ENCODE results near the gene BPIFA2.
"Not testable (repeated sequence)": the region's sequence is repeated elsewhere in the genome, so short reads cannot be mapped to it uniquely, and the experiment has no call there.

BPIFA2 gene

DNA sequence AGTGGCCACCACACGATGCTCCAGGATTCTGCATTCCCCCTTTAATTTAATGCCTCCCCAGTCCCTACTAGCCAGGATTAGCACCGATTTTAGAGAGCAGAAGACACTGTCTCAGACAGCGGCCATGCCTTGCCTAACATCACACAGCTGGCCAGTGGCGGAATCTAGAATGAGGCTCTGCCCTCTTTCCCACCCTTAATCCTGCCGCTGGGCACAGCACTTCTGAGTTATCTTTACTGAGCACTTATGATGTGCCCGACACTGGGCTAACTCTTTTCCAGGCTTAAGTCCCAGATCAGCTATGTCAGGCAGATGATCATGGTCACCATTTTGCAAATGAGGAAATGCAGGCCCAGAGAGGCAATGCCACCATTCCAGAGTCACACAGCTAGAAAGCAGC is 5.6 kb upstream of the BPIFA2 start:
- DNase-seq: no peak

DNA sequence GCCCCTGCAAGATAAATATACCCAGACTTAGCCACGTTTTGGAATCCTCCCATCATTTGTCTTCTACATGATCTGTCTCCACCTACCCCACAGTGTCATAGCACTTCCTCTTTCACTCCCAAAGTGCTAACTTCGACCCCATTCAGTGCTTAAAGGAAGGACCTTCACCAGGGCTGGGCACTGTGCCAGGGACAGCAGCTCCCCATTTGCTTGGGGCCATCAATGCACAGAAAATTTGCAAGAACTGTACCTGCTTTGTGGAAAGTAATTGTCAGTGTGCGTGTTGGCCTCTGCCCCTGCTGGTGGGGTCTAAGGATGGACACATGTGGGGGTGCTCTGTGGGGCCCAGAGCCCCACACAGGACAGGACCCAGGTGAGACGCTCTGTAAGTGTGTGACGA is 5.2 kb upstream of the BPIFA2 start:
- DNase-seq: no peak

DNA sequence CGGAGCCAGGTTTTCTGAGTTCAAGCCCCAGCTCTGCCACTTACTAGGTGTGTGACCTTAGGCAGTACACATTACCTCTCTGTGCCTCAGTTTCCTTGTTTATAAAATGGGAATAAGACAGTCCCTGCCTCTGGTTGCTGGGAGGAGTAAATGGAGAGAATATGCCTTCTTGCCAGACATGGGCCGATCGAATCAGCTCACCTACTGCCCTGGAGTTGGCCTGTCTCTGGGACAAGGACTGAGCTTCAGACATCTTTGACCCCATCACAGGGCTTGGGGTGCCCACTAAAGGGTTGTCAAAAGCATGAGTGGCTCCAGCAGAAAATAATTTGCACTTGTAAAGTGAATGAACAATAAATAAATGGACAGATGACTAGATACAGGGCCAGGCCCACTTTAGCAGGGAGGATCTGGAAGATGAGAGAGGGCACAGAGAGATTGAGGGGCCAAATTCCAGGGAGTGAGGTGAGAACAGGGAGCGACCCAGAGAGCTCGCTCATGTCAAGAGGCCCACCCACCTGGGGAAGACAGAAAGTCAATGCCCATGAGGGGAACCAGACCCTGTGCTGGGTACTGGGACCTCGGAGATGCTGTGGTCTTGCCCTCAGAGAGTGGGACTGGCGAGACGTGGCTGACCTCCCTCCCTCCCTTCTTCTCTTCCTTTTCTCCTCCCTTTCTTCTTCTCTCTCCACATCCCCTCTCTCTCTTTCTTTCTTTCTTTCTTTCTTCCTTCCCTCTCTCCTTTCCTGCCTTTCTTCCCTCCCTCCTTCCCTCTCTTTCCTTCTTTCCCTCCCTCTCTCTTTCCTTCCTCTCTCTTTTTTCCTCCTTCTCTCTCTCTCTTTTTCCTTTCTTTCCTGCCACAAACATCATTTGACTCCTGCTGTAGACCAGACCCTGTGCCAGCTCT is 3.9 kb upstream of the BPIFA2 start:
- DNase-seq: no peak

DNA sequence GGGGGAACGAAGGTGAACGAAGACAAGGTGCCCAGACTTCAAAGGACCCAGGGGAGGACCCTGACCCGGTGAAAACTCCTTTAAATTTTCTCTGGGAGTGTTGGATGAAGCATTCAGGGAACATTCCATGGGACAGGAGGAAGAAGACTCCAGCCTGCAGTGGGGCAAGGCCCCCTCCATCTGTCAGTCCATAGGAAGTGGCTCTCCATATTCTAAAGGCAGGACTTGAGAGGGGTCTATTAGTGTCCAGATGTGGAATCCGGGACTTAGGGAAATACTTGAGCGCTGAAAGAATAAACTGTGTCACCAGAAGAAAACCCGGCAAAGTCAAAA is 3.2 kb upstream of the BPIFA2 start:
- no peak for DNase-seq

DNA sequence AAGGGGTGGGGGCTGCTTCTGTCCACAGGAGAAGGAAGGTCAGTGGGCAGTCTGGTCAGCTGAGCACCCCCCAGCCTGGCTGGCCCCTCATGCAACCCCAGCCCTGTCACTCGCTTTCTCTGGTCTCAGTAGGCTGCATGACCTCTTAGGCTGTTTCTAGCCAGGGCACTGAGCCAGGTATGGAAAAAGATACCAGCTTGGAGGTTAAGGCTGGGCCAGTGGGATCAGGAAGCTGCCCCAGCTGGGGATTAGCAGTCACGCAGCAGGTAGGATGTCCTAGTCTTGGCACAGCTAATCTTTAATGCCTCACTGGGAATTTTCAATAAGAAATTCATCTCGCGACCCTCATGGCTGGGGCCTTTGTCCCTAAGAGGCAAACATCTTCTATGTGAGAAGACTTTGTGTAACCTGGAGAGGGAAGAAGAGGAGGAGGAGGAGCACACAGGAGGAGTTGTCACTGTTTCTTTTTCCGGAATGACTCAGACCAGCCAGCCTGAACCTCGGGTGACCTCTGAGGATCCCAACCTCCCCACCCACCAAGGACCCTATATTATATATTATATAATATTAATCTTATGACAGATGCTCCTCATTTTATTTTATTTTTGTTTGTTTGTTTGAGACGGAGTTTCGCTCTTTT is 2.4 kb upstream of the BPIFA2 start:
- DNase-seq: no peak

DNA sequence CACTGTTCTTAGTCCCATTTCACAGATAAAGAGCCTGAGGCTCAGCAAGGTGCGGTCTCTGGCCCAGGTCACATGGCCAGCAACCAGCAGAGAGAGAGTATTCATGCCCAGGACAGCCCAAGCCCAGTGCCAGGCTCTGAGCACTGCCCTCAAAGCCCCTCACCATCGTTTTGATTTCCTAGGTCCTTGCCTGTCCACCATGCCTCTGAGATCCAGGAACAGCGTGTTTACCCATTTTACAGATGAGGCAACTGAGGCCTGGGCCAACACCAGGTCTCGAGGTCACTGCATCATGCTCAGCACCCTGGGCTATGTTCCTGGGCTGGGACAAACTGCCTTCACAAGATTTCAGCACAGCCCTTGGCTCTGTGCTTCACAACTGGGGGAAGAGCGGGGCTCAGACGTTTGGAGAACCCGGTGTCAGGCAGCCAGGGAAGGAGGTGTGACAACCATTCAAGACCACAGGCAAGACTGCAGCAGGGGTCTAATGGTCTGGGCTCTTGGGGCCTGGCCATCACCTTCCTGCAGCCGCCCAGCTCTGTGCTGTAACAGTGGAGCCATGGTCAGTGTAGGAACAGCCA is 1.3 kb upstream of the BPIFA2 start:
- DNase-seq: no peak

DNA sequence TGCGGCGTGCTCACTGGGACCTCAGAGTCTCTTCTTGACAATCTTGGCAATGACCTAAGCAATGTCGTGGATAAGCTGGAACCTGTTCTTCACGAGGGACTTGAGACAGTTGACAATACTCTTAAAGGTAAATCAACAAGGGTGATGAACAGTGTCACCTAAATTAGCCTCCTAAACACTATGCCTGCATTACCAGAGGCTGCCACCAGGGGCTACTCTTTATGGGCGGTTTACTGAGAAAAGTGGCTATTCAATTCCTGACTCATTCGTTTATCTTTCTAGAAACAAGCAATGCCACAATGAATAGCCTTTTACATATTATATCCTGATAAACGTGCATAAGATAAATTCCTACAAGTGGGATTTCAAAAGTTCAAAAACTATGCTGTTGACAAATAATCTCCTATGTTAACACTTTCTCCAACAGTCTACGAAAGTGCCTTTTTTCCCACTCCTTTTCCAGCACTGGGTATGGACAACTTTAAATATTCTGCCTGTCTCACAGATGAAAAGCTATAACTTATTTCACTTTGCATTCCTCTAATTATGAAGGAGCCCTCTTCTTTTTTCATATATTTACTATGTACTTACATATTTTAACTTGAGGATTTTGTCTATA is 1.3 kb downstream of the BPIFA2 start:
- no peak for DNase-seq

DNA sequence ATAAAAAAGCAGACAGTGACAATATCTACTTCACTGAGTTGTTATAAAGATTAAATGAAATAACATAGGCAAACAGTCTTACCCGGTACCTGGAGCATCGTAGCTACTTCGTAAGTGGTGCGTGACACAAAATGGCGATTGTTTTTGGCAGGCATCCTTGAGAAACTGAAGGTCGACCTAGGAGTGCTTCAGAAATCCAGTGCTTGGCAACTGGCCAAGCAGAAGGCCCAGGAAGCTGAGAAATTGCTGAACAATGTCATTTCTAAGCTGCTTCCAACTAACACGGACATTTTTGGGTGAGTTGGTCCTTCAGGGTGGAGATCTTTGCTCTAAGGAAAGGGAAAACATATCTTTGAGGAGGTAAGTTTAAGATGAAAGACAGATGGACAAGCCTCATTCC is 4.8 kb downstream of the BPIFA2 start:
- DNase-seq: no peak

DNA sequence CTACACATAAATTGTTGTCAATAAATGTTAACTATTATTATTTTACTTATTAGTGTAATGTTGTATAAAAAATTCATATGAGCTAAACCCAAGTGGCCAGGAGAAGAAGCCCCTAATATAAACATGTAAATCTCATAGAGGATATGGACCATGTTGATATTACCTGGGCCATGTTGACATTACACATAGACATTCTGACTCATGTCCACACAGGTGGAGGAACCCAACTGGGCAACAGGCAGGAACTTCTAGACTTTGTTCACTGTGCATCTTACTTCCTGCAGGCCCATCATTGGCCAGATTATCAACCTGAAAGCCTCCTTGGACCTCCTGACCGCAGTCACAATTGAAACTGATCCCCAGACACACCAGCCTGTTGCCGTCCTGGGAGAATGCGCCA is 7.2 kb downstream of the BPIFA2 start:
- no peak for DNase-seq

DNA sequence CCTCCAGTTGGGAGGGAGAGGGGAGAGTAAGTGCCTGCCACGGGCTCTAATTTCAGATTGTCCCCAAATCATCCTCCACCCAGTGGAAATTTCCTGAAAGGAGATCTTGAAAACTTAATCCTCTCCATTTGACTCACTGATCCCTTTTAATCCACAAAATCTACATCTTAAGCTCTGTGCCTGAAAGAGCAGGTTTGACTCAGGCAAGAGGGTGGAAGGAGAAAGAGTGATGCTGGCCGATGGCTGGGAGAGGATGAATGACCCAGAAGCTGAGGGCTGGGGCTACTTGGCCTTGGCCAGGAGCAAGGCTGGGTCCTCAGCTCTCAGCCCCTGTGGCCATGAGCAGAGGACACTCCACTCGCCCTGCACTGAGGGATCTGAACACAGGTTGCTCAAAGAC is 8.1 kb downstream of the BPIFA2 start:
- DNase-seq: no peak

DNA sequence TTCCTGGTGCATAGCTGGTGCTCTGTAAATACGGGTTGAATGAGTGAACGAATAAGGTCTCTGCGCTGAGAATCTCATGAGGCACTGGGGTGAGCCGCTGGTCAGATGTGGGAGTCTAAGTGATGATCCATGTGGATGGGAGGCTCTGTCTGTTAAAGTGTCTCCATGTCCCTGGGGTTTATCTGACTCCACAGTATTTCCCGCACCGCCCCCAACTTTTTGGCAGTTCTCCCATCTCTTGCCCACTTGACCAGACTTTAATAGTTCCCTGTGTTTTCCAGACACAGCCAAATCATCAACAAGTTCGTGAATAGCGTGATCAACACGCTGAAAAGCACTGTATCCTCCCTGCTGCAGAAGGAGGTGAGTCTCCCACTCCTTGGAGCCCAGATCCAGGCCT is 9.9 kb downstream of the BPIFA2 start:
- no peak for DNase-seq

DNA sequence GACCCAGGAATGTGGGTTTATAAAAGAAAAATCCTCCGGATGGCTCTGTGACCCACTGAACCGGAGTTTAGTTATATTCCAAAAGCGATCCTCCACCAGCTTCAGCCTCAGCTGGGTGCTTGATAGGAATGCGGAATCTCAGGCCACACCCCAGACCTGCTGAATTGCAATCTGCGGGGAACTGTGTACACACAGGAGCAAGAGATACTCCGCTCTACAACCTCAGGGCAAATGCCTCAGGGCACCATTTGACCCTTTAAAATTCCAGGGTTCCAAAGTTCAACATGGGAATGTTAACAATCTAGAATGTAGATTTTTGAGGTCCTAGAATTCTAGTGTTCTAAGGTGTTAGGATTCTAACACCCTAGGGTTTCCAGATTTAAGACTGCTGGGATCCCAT is 10.8 kb downstream of the BPIFA2 start:
- no peak for DNase-seq

DNA sequence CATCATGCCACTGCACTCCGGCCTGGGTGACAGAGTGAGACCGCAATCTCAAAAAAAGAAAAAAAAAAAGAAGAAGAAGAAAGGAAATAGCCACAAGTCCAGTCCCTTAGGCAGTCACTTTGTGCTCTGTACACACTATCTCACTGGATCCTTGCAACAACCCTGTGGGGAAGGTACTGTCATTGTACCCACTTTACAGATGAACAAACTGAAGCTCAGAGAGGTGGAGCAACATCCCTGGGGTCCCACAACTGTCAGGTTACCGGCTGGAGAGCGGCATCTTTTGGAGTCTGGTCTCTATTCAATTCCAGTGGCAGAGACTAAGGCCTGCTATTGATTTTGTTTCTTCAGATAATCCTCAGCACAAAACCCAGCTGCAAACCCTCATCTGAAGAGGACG is 12.2 kb downstream of the BPIFA2 start:
- DNase-seq: no peak

DNA sequence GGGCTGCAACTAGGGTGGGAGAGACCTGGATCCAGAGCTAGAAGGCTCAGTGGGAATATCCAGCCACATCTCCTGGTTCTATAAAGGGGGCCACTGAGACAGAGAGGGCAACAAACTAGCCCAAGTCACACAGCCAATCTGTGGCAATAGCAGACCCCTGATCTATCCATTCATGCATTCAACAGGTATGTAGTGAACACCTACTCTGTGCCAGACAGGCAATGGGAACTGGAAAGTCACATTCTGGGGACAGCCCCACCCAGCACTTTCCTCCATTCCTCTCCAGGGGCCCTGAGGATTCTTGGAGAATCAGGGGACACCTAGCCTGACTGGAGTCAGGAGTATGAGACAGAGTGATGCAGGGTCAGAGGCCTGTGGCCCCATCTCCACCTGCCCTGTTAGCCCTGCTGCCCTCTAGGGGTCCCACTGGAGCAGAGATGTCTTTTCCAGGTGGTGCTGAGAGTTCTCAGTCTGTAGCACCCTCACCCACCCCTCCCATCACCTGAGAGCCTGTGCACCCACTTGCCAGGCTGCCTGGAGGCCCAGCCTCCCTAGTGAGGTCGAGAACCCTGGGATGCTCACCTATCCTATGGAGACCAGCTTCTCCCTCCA is 13.6 kb downstream of the BPIFA2 start:
- DNase-seq: no peak

DNA sequence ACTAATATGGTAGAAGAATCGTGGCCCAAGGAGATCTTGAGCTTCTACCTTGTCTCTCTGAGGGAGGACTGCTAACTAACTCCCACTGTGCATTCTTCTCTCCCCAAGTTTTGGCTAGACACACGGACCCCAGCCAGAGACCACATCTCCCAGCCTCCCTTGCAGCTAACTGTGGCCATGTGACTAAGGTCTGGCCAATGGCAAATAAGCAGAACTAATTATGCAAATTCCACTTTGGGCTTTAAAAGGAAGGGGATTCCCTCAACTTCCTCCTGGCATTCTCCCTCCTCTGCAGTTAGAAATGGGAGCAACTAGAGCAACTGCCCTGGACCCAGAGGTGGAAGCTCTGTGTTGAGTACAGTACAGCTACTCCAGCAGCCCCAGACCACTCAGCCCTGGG is 15.4 kb downstream of the BPIFA2 start:
- DNase-seq: no peak

DNA sequence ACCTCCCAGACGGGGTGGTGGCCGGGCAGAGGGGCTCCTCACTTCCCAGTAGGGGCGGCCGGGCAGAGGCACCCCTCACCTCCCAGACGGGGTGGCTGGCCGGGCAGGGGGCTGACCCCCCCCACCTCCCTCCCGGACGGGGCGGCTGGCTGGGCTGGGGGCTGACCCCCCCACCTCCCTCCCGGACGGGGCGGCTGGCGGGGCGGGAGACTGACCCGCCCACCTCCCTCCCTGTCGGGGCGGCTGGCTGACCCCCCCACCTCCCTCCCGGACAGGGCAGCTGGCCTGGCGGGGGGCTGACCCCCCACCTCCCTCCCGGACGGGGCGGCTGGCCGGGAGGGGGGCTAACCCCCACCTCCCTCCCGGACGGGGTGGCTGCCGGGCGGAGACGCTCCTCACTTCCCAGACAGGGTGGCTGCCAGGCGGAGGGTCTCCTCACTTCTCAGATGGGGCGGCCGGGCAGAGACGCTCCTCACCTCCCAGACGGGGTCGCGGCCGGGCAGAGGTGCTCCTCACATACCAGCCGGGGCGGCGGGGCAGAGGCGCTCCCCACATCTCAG is 17.2 kb downstream of the BPIFA2 start:
- DNase-seq: not testable (repeated sequence)

DNA sequence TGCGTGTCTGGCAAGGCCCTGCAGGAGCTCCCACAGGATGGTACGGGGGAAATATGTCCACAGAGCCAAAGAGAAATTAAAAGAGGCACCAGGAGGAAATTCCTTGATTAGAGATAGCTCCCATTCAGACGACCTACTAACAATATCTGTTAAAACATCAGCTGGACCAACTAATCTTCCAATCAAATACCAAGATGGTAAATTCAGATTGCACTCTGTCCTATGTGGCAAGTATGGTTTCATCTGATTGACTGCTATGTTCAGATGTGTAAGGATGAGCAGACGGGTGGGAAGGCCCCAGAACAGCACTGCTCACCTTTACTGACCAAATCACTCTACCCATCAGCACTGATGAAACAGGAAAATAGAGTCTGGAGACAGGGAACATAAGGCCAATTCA is 19.5 kb downstream of the BPIFA2 start:
- no peak for DNase-seq

DNA sequence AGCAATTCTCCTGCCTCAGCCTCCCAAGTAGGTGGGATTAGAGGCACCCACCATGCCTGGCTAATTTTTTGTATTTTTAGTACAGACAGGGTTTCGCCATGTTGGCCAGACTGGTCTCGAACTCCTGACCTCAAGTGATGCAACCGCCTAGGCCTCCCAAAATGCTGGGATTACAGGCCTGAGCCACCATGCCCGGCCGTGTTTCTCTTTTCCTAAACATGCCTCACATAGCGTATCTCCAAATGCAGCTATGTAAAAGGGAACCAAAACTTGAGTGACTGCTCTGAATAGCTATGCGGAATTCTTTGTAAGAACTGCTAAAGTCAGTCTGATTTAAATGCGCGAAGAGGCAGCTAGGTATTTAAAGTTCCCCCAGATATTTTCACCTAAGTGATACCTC is 20.5 kb downstream of the BPIFA2 start:
- DNase-seq: no peak

DNA sequence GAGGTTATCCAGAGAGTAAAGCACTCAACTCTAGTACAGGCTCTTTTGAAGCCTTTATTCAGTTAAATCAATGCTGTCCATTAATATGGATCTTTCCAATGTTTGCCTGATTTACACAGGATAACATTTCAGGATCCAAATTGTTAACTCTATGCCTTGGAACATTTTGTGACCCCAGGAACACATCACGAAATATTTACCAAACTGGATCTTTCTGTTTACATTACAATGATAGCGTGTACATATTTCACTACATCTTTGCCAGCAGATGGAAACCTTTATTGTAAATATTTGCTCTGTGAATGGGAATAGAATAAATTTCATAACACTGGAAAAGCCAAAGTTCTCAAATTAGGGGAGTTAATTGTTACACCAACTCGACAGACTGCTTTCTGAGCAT is 23.5 kb downstream of the BPIFA2 start:
- DNase-seq: peak; percentile 5

DNA sequence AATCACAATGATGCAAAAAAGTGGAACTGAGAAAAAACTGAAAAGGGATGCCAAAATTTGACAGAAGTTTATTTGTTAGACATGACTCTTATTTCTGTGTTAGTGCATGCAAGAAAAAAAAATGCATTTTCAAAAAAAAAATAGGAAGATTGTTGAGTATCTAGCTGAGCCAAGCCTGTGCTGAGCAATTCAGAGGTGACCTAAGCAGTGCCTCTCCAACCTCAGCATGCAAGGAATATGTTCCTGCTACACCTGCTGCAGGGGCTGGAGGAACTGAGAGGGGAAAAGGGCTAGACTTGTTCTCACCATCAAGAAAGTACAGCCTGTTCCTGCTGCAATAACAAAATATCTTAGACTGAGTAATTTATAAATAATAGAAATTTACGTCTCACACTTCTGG is 24.0 kb downstream of the BPIFA2 start:
- DNase-seq: no peak

DNA sequence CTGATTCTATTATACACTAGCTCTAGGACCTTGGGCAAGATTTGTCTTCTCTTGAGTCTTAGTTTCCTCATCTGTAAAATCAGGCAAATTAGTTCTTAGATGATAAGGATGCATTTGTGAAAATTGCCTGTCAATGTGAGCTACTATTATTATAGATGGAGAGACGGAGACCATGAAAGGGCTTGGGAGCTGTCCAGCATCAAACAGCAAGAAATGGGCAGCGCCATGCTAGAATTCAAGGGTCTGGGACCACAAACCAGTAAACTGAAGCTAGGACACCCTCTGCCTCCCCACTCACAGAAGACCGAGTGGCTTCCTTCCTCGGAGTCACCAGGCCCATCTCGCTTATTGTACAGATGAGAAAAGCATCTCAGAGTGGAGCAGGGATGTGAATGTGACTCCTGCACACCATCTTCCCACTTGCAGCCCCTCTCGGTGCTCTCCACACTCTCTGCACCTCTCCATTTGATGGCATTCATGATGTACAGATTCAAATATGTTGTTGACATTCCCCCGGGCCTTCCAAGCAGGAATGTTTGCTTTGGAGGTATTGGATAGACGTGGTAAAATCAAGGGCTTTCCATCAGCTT is 25.0 kb downstream of the BPIFA2 start:
- no peak for DNase-seq

DNA sequence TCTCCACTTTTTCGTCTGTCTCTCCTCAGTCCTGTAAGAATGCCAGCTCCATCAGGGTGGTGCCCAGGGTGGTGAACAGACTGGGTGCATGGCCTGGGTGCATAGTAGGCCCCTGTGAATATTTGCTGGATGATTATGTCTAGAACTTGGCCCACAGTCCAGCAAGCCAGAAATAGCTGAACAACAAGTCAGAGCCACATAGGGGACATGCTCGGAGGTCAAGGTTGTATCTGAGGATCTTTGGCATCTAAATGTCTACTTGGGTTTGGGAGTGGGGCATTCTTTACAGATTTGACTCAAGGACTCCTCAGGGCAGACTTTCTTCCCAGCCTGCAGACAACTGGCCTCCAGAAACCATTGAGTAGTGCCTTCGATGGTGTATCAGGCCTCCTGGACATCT is 31.1 kb downstream of the BPIFA2 start:
- no peak for DNase-seq

DNA sequence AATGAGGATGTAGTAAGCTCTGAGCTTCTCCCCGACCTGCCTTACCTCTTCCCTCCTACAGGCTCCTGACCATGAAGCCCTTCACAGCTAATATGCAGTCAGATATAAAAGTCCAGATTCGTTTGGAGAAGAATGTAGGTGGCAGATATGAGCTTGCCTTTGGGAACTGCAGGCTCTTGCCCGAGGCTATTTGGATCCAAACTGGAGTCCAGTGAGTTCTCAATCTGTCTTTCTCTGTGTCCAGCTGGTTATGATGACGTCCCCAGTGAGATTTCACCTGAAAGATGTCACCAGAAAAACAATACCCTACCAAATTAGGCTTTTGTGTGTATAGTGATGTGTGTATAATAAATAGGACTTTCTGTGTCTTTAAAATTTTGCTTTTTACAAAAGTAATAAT is 34.5 kb downstream of the BPIFA2 start:
- DNase-seq: no peak

Measured in NCI-H748 treated with DMSO at 0.1 percent for 48 hours (cell line).